ENCODE data around the gene KCNAB2.

KCNAB2 gene

DNA sequence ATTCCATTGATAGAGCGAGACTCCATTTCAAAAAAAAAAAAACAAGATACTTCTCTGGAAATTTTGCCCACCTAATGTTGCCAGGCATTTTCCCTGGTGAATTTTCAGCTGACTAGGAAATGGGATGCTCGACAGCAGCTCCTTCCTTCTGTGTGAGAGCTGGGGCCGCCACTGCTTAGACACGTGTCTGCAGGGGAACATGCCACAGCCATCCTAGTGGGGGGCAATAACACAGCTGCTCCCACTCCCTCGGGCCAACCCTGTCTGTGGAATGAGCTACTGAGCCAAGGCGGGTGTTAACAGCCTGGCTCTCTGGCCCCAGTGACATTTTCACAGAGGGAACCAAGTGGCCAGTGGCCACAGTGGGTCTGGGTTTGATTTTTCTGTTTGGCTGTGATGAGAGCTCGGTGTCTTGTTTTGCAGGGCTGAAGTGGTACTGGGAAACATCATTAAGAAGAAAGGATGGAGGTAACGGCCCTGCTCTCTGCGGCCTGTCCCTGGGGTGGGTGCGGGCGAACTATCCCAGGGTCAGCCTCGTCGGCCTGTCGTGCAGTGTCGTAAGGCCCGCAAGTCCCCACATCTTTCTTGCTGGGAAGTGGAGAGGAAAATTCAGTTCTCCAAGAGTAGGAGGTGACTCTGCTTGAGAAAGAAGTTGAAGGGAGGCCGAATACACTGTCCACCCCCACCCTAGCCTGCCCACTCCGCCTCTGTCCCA is 39.2 kb downstream of the KCNAB2 start:
- DNase-seq = no peak

- DNase-seq = no peak
Observed at GRCh38 chr1:6085666-6086065, 40.0 kb downstream of the KCNAB2 start.

DNA sequence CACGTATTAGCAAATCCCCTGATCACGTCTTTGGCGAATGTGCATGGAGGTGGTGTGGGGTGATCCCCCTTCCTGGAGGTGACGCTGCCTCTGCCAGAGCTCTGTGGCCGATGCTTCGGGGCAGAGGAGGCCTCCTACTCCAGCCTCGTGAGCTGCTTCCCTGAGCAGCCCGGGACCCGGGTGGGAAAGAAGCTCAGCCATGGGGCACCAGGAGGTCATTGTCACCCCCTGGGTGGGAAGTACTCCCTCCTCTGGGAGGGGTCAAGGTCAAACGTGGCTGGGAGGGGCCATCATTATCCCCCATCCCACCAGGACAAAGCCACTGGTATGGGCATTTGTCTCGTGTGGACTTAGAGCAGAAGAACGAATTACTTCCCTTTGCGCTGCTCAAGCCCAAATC is 40.7 kb downstream of the KCNAB2 start:
- DNase-seq = no peak

DNA sequence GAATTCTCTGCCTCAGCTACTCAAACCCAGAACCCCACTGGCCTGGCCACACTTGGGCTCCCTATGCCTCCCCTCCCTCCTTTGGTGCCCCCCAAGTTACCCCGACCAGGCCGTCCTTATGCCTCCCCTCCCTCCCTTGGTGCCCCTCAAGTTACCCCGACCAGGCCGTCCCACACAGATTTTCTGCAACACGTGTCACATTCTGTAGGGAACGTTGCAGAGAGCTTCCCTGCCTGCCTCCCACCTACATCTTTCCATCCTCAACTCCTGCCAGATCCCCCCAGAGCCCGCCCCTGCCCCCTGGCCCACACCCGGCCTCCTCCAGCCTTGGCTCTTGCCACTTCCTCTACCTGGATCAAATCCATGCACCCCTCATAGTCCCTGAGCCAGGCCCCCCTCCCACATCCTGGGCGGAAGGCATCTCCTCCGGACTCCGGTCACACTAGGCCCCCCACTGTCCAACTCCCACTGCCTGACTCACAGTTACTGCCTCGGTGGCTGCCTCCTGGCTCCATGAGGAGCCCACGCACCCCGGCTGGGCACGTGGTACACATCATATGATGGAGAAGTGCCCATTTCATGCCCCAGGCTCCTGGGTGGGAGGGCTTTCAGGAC is 41.2 kb downstream of the KCNAB2 start:
- DNase-seq = no peak

DNA sequence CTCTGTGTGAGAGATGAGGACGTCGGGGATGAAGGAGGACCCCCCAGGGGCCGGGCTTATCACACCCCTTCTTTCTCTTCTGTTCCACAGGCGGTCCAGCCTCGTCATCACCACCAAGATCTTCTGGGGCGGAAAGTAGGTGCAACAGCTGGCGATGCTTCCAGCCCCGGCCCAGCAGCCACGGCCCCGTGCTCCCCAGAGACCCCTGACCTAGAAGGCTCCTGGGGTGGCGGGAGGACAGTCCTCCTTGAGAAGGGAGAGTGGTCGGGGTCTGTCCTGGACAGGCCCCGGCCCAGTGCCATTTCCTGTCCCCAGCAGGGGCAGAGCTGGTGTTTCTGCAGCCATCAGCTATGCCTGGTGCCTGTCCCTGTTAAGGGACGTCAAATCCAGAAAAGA is 41.7 kb downstream of the KCNAB2 start:
- no peak for DNase-seq

- no peak for DNase-seq
Observed at GRCh38 chr1:6087958-6088357, 42.3 kb downstream of the KCNAB2 start.

- DNase-seq = no peak
Observed at GRCh38 chr1:6088956-6089355, 43.3 kb downstream of the KCNAB2 start.

DNA sequence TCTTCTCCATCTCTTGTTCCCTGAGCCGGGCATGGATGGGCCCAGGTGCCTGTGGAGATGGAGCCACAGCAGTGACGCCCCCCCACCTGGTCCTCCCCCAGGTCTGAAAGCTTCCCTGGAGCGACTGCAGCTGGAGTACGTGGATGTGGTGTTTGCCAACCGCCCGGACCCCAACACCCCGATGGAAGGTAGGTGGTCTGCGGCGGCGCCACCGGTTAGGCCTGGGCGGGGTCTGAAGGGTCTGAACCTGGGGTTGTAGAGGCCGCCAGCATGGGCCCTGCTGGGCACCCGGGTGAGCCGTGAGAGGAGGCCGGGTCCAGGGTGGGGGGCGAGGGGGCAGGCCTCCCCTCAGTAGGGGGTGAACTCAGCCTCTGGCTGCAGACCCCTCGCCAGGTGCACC is 44.6 kb downstream of the KCNAB2 start:
- no peak for DNase-seq

- DNase-seq = no peak
Observed at GRCh38 chr1:6090996-6091822, 45.5 kb downstream of the KCNAB2 start.

GRCh38 chr1:6091823-6092109 is 46.1 kb downstream of the KCNAB2 start:
- DNase-seq = no peak

DNA sequence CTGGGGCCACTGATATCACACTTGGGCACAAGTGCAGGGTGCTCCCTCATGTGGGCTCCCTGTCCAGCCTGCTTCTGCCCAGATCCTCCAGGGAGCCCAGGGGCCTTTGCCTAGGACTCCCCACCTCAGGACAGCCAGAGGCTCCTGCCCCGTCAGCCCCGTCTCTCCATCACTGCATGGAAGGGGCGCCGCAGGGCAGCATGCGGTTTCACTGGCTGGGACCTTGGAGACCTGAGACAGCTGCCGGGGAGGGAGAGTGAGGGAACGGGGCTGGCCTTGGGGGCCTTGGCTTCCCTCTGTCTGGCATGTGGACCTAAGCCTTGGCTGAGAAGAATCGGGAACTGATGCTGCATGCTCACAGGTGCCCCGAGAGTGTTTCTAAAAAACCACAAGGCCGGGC is 46.5 kb downstream of the KCNAB2 start:
- DNase-seq = no peak

- DNase-seq = no peak
Observed at GRCh38 chr1:6093071-6093470, 47.4 kb downstream of the KCNAB2 start.

DNA sequence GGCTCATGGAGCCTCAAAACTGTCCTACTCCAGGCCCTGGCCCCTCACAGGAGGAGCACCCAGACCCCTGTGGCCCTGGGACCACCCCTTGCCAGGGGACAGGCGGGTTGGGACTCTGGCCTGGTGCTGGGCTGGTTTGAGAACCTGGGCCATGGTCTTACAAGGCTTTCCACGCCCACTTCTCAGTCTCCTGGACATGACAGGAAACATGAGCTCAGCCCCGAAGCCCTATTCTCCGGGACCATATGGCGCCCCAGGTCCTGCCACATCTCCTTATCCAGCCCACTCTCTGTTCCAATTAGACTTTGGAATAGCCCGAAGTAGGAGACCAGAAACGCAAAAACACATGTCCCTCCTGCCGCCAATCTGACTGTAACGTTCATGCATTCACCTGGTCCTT is 47.9 kb downstream of the KCNAB2 start:
- DNase-seq = no peak

GRCh38 chr1:6094246-6094645 is 48.6 kb downstream of the KCNAB2 start:
- DNase-seq = no peak

DNA sequence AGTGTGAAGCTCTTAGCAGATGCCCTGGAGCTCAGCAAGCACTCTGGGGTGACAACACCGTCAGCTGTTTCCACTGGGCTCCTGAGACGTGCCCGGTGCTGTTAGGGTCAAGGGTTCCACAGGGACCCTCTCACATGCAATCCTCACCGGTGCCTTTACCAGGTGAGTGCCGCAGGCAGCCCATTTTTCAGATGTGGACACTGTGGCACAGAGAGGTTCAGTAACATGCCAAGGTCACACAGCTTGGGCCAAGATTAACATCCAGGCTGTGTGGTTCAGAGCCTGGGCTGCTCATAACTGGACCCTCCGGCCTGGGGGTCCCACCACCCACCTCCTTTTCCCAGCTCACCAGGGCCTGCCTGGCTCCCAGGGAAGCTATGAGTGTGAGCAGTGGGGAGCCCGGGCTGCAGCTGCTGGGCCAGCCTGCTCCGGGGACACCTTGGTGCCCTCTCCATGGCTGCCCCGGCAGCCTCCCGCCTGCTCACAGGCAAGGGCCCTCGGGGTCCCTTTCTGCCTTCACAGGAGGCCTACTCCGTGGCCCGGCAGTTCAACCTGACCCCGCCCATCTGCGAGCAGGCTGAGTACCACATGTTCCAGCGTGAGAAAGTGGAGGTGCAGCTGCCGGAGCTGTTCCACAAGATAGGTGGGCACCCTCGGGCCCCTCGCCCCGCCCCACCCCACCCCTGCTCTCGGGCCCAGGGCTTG is 49.3 kb downstream of the KCNAB2 start:
- DNase-seq = no peak

DNA sequence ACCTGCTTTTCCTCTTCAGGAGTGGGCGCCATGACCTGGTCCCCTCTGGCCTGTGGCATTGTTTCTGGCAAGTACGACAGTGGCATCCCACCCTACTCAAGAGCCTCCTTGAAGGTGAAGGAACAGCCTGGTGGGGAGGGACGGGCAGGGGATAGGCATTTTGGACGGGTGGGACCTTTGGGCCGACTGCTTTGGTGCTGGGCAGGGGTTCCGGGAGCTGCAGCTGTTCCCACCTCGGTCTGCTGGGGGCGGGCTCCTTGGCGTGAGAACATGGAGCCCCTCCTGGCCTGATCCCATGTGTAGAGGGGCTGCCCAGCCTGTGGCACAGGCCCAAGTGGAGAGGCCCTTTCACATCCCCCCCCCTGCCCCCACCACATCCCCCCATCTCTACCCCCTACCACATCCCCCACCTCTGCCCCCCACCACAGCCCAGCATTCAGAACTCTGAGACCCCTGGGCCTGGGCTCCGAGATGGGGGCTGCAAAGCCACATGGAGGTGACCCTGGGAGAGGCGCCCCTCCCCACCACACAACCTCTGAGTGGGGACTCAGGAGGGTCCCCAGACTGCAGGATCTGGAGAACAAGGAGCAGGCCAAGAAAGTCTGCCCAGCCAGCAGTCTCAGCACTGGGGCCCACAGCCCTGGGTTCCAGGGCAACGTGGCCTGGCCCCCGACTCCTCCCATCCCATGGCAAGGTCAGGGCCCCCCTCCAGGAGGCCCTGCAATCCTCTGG is 50.0 kb downstream of the KCNAB2 start:
- DNase-seq = no peak

- no peak for DNase-seq
Observed at GRCh38 chr1:6096243-6097116, 50.8 kb downstream of the KCNAB2 start.

GRCh38 chr1:6097117-6097595 is 51.5 kb downstream of the KCNAB2 start:
- no peak for DNase-seq

DNA sequence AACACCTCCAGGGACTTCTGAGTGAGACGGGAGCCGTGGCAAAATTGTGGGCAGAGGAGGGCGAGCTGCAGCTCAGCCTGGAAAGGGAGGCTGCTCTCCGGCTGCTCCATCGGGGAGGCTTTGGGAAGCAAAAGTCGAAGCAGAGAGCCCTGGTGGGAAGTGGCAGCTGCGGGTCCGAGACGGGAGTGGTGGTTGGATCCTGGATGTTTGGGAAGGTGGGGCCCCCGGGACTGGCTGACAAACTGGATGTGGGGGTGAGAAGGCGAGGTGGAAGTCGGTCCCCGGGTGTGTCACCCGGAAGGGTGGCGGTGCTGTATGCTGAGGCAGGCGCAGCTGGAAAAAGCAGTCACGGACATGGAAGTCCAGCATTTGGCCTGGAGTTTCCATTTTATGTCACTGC is 52.1 kb downstream of the KCNAB2 start:
- DNase-seq = no peak

DNA sequence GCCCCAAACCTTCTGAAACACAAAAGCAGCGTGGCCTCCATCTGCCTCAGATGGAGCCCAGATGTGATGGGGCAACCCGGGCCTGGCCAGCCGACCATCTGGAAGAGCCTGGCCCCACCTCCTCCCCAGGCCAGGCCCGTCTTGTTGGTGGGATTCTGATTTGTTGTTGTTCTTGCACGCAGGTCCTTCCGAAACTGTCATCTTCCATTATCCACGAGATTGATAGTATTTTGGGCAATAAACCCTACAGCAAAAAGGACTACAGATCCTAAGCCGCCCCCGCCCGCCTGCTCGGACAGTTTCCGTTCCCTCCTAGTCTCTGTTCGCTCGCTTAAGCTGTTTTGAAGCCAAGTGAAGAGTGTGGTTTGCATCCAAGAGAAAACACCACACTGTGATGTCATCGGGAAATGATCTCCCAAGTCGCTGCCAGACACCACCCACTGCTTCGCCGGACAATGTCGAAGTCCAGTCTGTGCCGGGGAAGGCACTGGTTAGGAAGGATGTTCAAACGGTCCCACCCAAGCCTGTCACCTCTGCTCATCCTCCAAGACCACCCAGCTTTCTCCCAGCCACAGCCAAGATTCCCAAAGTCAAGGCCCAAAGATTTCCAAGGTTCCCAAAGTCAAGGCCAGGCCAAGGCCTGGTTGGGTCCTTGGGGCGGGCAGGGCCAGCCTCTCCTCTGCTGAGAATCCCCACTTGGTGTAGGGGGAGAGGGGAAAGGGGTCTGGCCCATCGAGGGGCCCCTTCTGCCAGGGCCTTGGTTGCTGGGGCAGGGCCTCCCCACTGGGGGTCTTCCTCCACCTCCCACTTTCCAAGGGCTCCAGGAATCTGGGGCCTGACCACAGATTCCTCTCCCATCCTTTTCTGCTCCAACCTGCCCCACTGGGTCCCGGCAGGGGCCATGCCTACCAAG is 52.9 kb downstream of the KCNAB2 start:
- DNase-seq = no peak

- no peak for DNase-seq
Observed at GRCh38 chr1:6099297-6099696, 53.6 kb downstream of the KCNAB2 start.
